HepG2 (cell line): ENCODE data around the gene CALML6. TPM values are rescaled to one million over a fixed set of nuclear protein-coding genes. Genes with fewer than 3 reads are reported as not detected.
A peak's percentile ranks its signal among the peaks of the same experiment; 100 is the strongest.

Experiments
- ARNTL ChIP-seq: sonication (generic); formaldehyde crosslinking; IDR thresholded peaks from 2 replicates; pipeline ENCODE4 v1.4.0; 2020; ENCODE audit warnings: mild to moderate bottlenecking, missing genetic modification reagents
- ELF1 ChIP-seq: sonication (generic); formaldehyde crosslinking; IDR thresholded peaks from 2 replicates; pipeline ENCODE4 v1.4.0; 2020; ENCODE audit warnings: missing genetic modification reagents
- EZH2 ChIP-seq: conservative IDR thresholded peaks from 2 replicates; pipeline ENCODE4 v1.6.1; 2012; ENCODE audit warnings: mild to moderate bottlenecking, low read depth, low read length, moderate library complexity
- HOXD1 ChIP-seq: sonication (generic); formaldehyde crosslinking; IDR thresholded peaks from 2 replicates; pipeline ENCODE4 v1.5.0; 2020; ENCODE audit warnings: missing genetic modification reagents
- ISL2 ChIP-seq: sonication (generic); formaldehyde crosslinking; IDR thresholded peaks from 2 replicates; pipeline ENCODE4 v1.5.0; 2020; ENCODE audit warnings: missing genetic modification reagents
- MEIS1 ChIP-seq: sonication (generic); formaldehyde crosslinking; IDR thresholded peaks from 2 replicates; pipeline ENCODE4 v1.9.0; 2021; ENCODE audit warnings: mild to moderate bottlenecking, missing genetic modification reagents, moderate library complexity, borderline replicate concordance
- MIXL1 ChIP-seq: IDR thresholded peaks from 2 replicates; pipeline ENCODE4 v1.6.1; 2016
- PAWR ChIP-seq: sonication (generic); formaldehyde crosslinking; IDR thresholded peaks from 2 replicates; pipeline ENCODE4 v1.4.0; 2020; ENCODE audit warnings: missing genetic modification reagents, mild to moderate bottlenecking, borderline replicate concordance
- RFX3 ChIP-seq: IDR thresholded peaks from 2 replicates; pipeline ENCODE4 v1.6.1; 2016; ENCODE audit warnings: missing biosample characterization, missing genetic modification reagents
- TCF12 ChIP-seq, 2 experiments: fragments of 450-650 bp in 1 of 2; sonication (generic) in 1 of 2; formaldehyde crosslinking in 1 of 2; IDR thresholded peaks; 2 replicates each; pipeline versions ENCODE4 v1.6.1 to v1.8.0; 2017 to 2022; ENCODE audit warnings: antibody characterized with exemption in 1 of 2, mild to moderate bottlenecking in 1 of 2, missing genetic modification reagents in 1 of 2, moderate library complexity in 1 of 2
- THAP11 ChIP-seq: IDR thresholded peaks from 2 replicates; pipeline ENCODE4 v1.6.1; 2016; ENCODE audit warnings: missing biosample characterization, missing genetic modification reagents
- ZFP62 ChIP-seq: sonication (generic); formaldehyde crosslinking; IDR thresholded peaks from 2 replicates; pipeline ENCODE4 v1.4.0; 2020; ENCODE audit warnings: missing genetic modification reagents
- ZFP82 ChIP-seq: sonication (generic); formaldehyde crosslinking; IDR thresholded peaks from 2 replicates; pipeline ENCODE4 v1.5.1; 2020; ENCODE audit warnings: mild to moderate bottlenecking, missing genetic modification reagents, borderline replicate concordance
- ZNF292 ChIP-seq: sonication (generic); formaldehyde crosslinking; IDR thresholded peaks from 2 replicates; pipeline ENCODE4 v1.8.1; 2022; ENCODE audit warnings: mild to moderate bottlenecking, low read depth, missing genetic modification reagents, borderline replicate concordance
- ZNF367 ChIP-seq: sonication (generic); formaldehyde crosslinking; IDR thresholded peaks from 2 replicates; pipeline ENCODE4 v1.4.0; 2020; ENCODE audit warnings: missing genetic modification reagents, borderline replicate concordance
- ZNF660 ChIP-seq: sonication (generic); formaldehyde crosslinking; IDR thresholded peaks from 2 replicates; pipeline ENCODE4 v1.5.1; 2020; ENCODE audit warnings: mild to moderate bottlenecking, low read depth, missing genetic modification reagents, borderline replicate concordance
- ZNF891 ChIP-seq: sonication (generic); formaldehyde crosslinking; IDR thresholded peaks from 2 replicates; pipeline ENCODE4 v1.5.0; 2020; ENCODE audit warnings: mild to moderate bottlenecking, missing genetic modification reagents
- ZSCAN25 ChIP-seq: sonication (generic); formaldehyde crosslinking; IDR thresholded peaks from 2 replicates; pipeline ENCODE4 v1.8.0; 2022; ENCODE audit warnings: mild to moderate bottlenecking, missing genetic modification reagents
- polyA plus RNA-seq, 8 experiments: library from polyadenylated mRNA; depleted of rRNA in 3 of 8; stranded (reverse) in 7 of 8; unstranded in 1 of 8; fragments of >200 nt; fragmentation: Illumina TruSeq in 4 of 8; extraction: Trizol in 4 of 8; gene quantifications; 2 replicates each; pipeline versions ENCODE4 v1.2.1 to v1.2.3, GENCODE V29; 2011 to 2016; ENCODE audit warnings: low read depth in 4 of 8, missing spikeins in 1 of 8, mixed read lengths in 1 of 8; ENCODE audit not compliant: insufficient read depth in 1 of 8
- total RNA-seq, 5 experiments: library from RNA; depleted of rRNA; stranded (reverse); fragments of >200 nt; fragmentation: Illumina TruSeq; extraction: Trizol; gene quantifications; 2 replicates each; pipeline ENCODE4 v1.2.3, GENCODE V29; 2016; ENCODE audit warnings: low read depth in 1 of 5
- TF ChIP-seq, protein P1 (sequence below): sonication (generic); formaldehyde crosslinking; IDR thresholded peaks from 2 replicates; pipeline ENCODE4 v1.4.0; 2020; ENCODE audit warnings: missing genetic modification reagents
- TF ChIP-seq, protein P2 (sequence below): sonication (generic); formaldehyde crosslinking; IDR thresholded peaks from 2 replicates; pipeline ENCODE4 v1.5.0; 2020; ENCODE audit warnings: mild to moderate bottlenecking, missing genetic modification reagents
- TF ChIP-seq, protein P3 (sequence below): sonication (generic); formaldehyde crosslinking; IDR thresholded peaks from 2 replicates; pipeline ENCODE4 v1.8.1; 2023; ENCODE audit warnings: mild to moderate bottlenecking, missing genetic modification reagents
- TF ChIP-seq, protein P4 (sequence below): sonication (generic); formaldehyde crosslinking; IDR thresholded peaks from 2 replicates; pipeline ENCODE4 v1.9.0; 2021; ENCODE audit warnings: missing genetic modification reagents, borderline replicate concordance
- TF ChIP-seq, protein P5 (sequence below): sonication (generic); formaldehyde crosslinking; IDR thresholded peaks from 2 replicates; pipeline ENCODE4 v1.4.0; 2020; ENCODE audit warnings: missing genetic modification reagents

The CALML6 gene
- total and polyA plus RNA-seq, 2 of the 13 experiments (the other 11 are each of a cell fraction or from before 2014, with no cell fraction given) = 0.11 to 0.12 TPM

DNA sequence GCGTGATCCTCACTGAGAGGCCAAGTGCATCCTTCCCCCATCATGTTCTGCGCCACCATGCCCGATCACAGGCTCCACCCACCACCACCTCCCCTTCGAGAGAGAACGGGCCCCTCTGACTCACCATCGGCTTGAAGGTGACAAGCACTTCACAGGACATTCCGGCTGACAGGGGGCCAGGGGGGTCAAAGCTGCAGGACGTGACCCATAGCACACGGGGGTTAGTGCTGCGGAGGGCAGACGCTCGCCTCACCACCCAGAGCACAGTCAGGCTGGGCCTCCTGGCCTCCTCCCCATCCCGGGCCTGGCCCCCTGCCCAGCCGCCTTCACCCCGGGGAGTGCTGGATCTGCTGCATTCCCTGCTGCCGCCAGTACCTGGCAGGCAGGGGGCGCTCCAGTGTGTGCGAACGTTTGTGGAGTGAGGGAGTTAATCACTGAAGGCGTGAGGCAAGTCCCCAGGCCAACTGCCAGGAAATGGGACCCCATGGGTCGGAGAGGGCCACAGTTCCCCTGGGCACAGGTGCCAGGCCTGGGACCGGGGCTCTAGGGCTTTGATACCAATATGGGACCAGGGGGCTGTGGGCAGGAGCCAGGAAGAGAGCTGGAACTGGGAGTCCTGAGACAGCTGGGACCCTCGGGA is 44.9 kb downstream of the CALML6 start (continued):
- TF ChIP-seq MEIS1 (CRISPR knock-in tag) (peak; percentile 99; the same call in 1 of the 2 replicates), MIXL1 (no peak), EZH2 (no peak), PAWR (CRISPR knock-in tag) (no peak), ZNF367 (CRISPR knock-in tag) (no peak), ELF1 (CRISPR knock-in tag) (0 out of 2 replicates have a peak, but pooled peaks have one; percentile 39), ZNF660 (CRISPR knock-in tag) (no peak), HOXD1 (CRISPR knock-in tag) (0 out of 2 replicates have a peak, but pooled peaks have one; percentile 37), ZNF292 (CRISPR knock-in tag) (peak; percentile 91), ARNTL (CRISPR knock-in tag) (peak; percentile 77), ZSCAN25 (CRISPR knock-in tag) (no peak; the same call in 1 of the 2 replicates), THAP11 (CRISPR knock-in tag) (0 out of 2 replicates have a peak, but pooled peaks have one; percentile 35), ZFP62 (CRISPR knock-in tag) (0 out of 2 replicates have a peak, but pooled peaks have one; percentile 51), ZNF891 (CRISPR knock-in tag) (no peak), ISL2 (CRISPR knock-in tag) (peak; percentile 45), ZFP82 (CRISPR knock-in tag) (0 out of 2 replicates have a peak, but pooled peaks have one; percentile 67), TCF12 (IDR thresholded peaks at IDR 0.05) (no peak), TCF12 (CRISPR knock-in tag; IDR thresholded peaks at IDR 0.05) (0 out of 2 replicates have a peak, but pooled peaks have one; percentile 58), RFX3 (CRISPR knock-in tag) (no peak)
- TF ChIP-seq, protein P1, sequence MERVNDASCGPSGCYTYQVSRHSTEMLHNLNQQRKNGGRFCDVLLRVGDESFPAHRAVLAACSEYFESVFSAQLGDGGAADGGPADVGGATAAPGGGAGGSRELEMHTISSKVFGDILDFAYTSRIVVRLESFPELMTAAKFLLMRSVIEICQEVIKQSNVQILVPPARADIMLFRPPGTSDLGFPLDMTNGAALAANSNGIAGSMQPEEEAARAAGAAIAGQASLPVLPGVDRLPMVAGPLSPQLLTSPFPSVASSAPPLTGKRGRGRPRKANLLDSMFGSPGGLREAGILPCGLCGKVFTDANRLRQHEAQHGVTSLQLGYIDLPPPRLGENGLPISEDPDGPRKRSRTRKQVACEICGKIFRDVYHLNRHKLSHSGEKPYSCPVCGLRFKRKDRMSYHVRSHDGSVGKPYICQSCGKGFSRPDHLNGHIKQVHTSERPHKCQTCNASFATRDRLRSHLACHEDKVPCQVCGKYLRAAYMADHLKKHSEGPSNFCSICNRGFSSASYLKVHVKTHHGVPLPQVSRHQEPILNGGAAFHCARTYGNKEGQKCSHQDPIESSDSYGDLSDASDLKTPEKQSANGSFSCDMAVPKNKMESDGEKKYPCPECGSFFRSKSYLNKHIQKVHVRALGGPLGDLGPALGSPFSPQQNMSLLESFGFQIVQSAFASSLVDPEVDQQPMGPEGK (CRISPR knock-in tag) = peak; percentile 92
- TF ChIP-seq, protein P2, sequence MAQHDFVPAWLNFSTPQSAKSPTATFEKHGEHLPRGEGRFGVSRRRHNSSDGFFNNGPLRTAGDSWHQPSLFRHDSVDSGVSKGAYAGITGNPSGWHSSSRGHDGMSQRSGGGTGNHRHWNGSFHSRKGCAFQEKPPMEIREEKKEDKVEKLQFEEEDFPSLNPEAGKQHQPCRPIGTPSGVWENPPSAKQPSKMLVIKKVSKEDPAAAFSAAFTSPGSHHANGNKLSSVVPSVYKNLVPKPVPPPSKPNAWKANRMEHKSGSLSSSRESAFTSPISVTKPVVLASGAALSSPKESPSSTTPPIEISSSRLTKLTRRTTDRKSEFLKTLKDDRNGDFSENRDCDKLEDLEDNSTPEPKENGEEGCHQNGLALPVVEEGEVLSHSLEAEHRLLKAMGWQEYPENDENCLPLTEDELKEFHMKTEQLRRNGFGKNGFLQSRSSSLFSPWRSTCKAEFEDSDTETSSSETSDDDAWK (CRISPR knock-in tag) = no peak
- TF ChIP-seq, protein P3, sequence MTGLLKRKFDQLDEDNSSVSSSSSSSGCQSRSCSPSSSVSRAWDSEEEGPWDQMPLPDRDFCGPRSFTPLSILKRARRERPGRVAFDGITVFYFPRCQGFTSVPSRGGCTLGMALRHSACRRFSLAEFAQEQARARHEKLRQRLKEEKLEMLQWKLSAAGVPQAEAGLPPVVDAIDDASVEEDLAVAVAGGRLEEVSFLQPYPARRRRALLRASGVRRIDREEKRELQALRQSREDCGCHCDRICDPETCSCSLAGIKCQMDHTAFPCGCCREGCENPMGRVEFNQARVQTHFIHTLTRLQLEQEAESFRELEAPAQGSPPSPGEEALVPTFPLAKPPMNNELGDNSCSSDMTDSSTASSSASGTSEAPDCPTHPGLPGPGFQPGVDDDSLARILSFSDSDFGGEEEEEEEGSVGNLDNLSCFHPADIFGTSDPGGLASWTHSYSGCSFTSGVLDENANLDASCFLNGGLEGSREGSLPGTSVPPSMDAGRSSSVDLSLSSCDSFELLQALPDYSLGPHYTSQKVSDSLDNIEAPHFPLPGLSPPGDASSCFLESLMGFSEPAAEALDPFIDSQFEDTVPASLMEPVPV = no peak
- TF ChIP-seq, protein P4, sequence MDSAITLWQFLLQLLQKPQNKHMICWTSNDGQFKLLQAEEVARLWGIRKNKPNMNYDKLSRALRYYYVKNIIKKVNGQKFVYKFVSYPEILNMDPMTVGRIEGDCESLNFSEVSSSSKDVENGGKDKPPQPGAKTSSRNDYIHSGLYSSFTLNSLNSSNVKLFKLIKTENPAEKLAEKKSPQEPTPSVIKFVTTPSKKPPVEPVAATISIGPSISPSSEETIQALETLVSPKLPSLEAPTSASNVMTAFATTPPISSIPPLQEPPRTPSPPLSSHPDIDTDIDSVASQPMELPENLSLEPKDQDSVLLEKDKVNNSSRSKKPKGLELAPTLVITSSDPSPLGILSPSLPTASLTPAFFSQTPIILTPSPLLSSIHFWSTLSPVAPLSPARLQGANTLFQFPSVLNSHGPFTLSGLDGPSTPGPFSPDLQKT (CRISPR knock-in tag) = no peak
- TF ChIP-seq, protein P5, sequence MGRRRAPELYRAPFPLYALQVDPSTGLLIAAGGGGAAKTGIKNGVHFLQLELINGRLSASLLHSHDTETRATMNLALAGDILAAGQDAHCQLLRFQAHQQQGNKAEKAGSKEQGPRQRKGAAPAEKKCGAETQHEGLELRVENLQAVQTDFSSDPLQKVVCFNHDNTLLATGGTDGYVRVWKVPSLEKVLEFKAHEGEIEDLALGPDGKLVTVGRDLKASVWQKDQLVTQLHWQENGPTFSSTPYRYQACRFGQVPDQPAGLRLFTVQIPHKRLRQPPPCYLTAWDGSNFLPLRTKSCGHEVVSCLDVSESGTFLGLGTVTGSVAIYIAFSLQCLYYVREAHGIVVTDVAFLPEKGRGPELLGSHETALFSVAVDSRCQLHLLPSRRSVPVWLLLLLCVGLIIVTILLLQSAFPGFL = no peak
